MCF 10A (cell line): ENCODE results near the gene RRAD. TPM values are rescaled to one million over a fixed set of nuclear protein-coding genes. Genes with fewer than 3 reads are reported as not detected.

Source experiments
- BruUV-seq: library from RNA; stranded (reverse); fragments of 400-500 nt; replicated peaks from 2 replicates; lab custom pipeline; 2021; lab: Mats Ljungman, UMichigan
- CTCF ChIA-PET: fragments of 300-600 bp; sonication (Branson Sonifier 250); formaldehyde crosslinking; extraction: SDS; loops from one replicate; lab custom pipeline; 2021; ENCODE audit warnings: antibody characterized with exemption, inconsistent platforms; lab: Yijun Ruan, JAX
- POLR2A ChIA-PET: fragments of 300-600, 350-650 bp; sonication (Branson Sonifier 250); formaldehyde crosslinking; extraction: SDS; loops from one replicate; lab custom pipeline; 2020; ENCODE audit warnings: antibody characterized with exemption, inconsistent platforms; lab: Yijun Ruan, JAX
- DNase-seq: peaks from one replicate; pipeline ENCODE4 v3.0.0-alpha.2; 2018; ENCODE audit not compliant: unreplicated experiment
- H3K27ac Mint-ChIP-seq: one replicate; pipeline ENCODE4 v1.8.0; 2022; ENCODE audit warnings: mild to moderate bottlenecking, low read depth, mixed read lengths; ENCODE audit not compliant: unreplicated experiment
- H3K27me3 Mint-ChIP-seq: one replicate; pipeline ENCODE4 v1.8.0; 2022; ENCODE audit warnings: mixed read lengths; ENCODE audit not compliant: insufficient read depth, unreplicated experiment
- H3K36me3 Mint-ChIP-seq: one replicate; pipeline ENCODE4 v1.8.0; 2022; ENCODE audit warnings: mild to moderate bottlenecking, moderate library complexity, mixed read lengths; ENCODE audit not compliant: insufficient read depth, unreplicated experiment
- H3K4me1 Mint-ChIP-seq: one replicate; pipeline ENCODE4 v1.8.0; 2022; ENCODE audit warnings: mixed read lengths; ENCODE audit not compliant: insufficient read depth, unreplicated experiment
- H3K4me3 Mint-ChIP-seq: one replicate; pipeline ENCODE4 v1.8.0; 2022; ENCODE audit warnings: mild to moderate bottlenecking, moderate library complexity, mixed read lengths; ENCODE audit not compliant: unreplicated experiment
- H3K9me3 Mint-ChIP-seq: one replicate; pipeline ENCODE4 v1.8.0; 2022; ENCODE audit warnings: mixed read lengths; ENCODE audit not compliant: unreplicated experiment
- intact Hi-C: fragments of 100-400 bp; cut with micrococcal nuclease; formaldehyde crosslinking; loops from 2 replicates; pipeline ENCODE4 v1.14.1; 2022
- total RNA-seq: library from RNA; stranded (reverse); gene quantifications from 2 replicates; pipeline ENCODE4 v1.2.3, GENCODE V29; 2022
- TF ChIP-seq, protein P1 (sequence below): fragments of 200-600 bp; IDR thresholded peaks from one replicate; pipeline ENCODE4 v1.8.0; 2022; ENCODE audit warnings: antibody characterized with exemption, mild to moderate bottlenecking; ENCODE audit not compliant: unreplicated experiment

RRAD gene
- total RNA-seq, 1 experiment from 2014 or later, result not detected

DNA sequence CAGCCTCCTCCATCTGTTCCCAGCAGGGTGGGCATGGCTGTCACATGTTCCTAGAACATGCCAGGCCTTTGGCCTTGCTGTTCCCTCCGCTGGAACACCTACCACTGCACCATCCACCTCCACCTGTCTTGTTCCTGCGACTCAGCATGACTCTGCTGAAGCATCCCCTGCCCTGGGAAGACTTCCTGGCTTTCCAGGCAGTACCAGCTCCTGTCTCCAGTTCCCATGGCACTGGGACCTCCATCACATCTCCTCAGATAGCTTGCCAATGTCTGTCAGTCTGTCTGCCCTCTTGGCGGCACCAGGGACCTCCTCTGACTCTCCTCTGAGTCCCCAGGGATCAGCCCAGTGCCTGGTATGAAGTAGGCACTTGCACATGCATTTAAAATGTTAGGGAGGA is 29.3 kb downstream of the RRAD start:
- Mint-ChIP-seq H3K9me3 (no peaks in the 10 kb centered on the region), H3K4me1 (peaks cover 34% of the 10 kb centered on the region), H3K4me3 (no peak overlapping the region), H3K27me3 (no peaks in the 10 kb centered on the region), H3K36me3 (peaks cover 6% of the 10 kb centered on the region), H3K27ac (peak overlapping the region; percentile 92)
- TF ChIP-seq, protein P1, sequence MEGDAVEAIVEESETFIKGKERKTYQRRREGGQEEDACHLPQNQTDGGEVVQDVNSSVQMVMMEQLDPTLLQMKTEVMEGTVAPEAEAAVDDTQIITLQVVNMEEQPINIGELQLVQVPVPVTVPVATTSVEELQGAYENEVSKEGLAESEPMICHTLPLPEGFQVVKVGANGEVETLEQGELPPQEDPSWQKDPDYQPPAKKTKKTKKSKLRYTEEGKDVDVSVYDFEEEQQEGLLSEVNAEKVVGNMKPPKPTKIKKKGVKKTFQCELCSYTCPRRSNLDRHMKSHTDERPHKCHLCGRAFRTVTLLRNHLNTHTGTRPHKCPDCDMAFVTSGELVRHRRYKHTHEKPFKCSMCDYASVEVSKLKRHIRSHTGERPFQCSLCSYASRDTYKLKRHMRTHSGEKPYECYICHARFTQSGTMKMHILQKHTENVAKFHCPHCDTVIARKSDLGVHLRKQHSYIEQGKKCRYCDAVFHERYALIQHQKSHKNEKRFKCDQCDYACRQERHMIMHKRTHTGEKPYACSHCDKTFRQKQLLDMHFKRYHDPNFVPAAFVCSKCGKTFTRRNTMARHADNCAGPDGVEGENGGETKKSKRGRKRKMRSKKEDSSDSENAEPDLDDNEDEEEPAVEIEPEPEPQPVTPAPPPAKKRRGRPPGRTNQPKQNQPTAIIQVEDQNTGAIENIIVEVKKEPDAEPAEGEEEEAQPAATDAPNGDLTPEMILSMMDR, result no peak
- no peak for DNase-seq
- ChIA-PET POLR2A (interaction anchor here (0.6 to 6.6 kb wide), 12 partner anchors 15 to 280 kb away, joined by 3 to 48 read pairs (median 6); partner anchors contain the start of genes CES2, CIAO2B and PDP2), CTCF (interaction anchor here (0.6 to 7.1 kb wide), 25 partner anchors 9 to 219 kb away, joined by 3 to 66 read pairs (median 7); partner anchors contain the start of genes CA7, CDH16, CIAO2B and PDP2)
- BruUV-seq, result no TSS peak
- intact Hi-C loops, result loop anchor here (1.0 to 5.0 kb wide), 5 partner anchors 32 to 286 kb away; partner anchors contain the start of genes CES2 and MATCAP1

DNA sequence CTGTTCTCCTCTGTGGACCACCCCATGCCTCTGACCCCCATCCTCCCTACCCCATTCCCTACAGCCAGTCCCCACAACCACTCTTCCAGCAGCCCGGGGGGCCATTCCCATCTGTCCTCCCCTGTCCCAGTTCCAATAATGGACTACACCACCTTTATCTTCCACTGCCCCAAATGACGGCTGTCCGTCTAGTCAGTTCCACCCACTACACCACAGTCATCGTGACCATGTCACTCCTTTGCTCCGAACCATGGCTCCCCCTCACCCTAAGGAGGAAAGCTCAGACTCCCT is 29.7 kb downstream of the RRAD start:
- peaks cover 6% of the 10 kb centered on the region for H3K36me3 Mint-ChIP-seq
- DNase-seq, result no peak
- TF ChIP-seq, protein P1, result no peak
- no peaks in the 10 kb centered on the region for H3K27me3 Mint-ChIP-seq
- peaks cover 30% of the 10 kb centered on the region for H3K4me1 Mint-ChIP-seq
- no TSS peak for BruUV-seq
- ChIA-PET POLR2A (interaction anchor here (0.6 to 6.6 kb wide), 15 partner anchors 14 to 260 kb away, joined by 3 to 48 read pairs (median 5); partner anchors contain the start of genes CIAO2B and PDP2), CTCF (interaction anchor here (0.6 to 7.1 kb wide), 35 partner anchors 9 to 350 kb away, joined by 3 to 66 read pairs (median 5); partner anchors contain the start of genes CA7, CDH16, CIAO2B and FBXL8)
- no peak overlapping the region for H3K4me3 Mint-ChIP-seq
- H3K9me3 Mint-ChIP-seq, result no peaks in the 10 kb centered on the region
- intact Hi-C loops, result loop anchor here (1.0 to 5.0 kb wide), 5 partner anchors 33 to 287 kb away; partner anchors contain the start of genes CES2 and MATCAP1
- H3K27ac Mint-ChIP-seq, result peak overlapping the region; percentile 92

DNA sequence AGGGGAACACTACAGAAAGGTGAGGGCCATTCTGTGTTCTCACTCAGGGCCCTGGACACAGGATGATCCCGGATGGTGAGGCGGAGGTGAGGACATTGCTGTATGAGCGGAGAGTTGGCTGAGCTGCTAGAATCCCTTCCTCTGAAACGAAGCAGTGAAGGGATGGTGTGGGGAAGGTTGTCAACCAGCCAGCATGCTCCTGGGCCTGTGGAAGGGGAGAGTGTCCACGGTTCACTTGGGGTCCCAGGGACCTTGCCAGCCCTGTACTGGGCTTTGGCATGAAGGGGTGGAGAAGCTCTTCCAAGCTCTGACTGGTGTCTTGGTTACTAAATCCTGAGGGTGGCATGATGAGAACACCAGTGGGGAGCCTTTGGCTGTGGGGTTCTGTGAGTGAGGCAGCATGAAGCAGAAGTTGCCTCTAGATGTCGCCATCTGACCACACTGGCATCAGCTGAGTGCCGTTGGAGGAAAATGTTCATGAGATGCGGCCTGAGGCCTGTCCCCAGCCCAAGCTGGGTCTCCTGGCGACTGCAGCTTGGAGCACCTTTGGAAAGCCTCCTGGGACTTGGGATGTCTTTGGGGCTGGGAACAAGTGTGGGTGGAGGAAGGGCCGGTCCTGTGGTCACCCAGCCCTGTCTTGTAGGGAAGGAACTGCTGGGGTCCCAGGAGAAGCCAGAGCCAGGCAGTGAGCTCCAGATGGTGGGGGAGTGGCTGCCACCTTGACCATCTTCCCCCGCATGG is 30.2 kb downstream of the RRAD start:
- Mint-ChIP-seq H3K4me1 (peaks cover 29% of the 10 kb centered on the region), H3K4me3 (no peak overlapping the region), H3K9me3 (no peaks in the 10 kb centered on the region), H3K36me3 (peaks cover 6% of the 10 kb centered on the region), H3K27me3 (no peaks in the 10 kb centered on the region), H3K27ac (peak overlapping the region; percentile 92)
- TF ChIP-seq, protein P1, result peak; percentile 79
- POLR2A ChIA-PET, result interaction anchor here (0.6 to 6.6 kb wide), 15 partner anchors 14 to 260 kb away, joined by 3 to 48 read pairs (median 5); partner anchors contain the start of genes CIAO2B and PDP2
- intact Hi-C loops, result loop anchor here (1.0 to 5.0 kb wide), 5 partner anchors 33 to 287 kb away; partner anchors contain the start of genes CES2 and MATCAP1
- DNase-seq, result peak; percentile 80
- CTCF ChIA-PET, result interaction anchor here (0.6 to 7.1 kb wide), 41 partner anchors 9 to 365 kb away, joined by 3 to 66 read pairs (median 4); partner anchors contain the start of genes CA7, CDH16, CIAO2B and FBXL8
- BruUV-seq, result no TSS peak

DNA sequence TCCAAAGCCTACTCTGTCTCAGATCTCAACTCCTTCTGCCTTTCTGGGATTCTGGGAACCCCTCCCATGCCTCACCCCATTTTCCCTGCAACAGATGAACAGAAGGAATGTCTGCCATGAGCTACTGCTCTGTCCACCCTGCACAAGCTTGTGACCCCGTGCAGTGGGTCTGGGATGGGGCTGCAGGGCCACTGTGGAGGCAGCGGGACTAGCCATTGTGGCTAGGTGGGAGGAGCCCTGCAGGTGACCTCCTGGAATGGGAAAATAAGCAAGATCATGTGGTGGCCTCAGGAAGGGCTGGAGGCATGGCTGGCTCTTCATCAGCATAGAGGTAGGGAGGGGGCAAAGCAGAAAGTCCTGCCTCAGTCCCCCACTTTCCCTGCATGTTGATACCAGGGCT is 31.3 kb downstream of the RRAD start:
- Mint-ChIP-seq H3K4me1 (peaks cover 22% of the 10 kb centered on the region), H3K27me3 (no peaks in the 10 kb centered on the region), H3K27ac (no peak overlapping the region), H3K9me3 (no peaks in the 10 kb centered on the region), H3K4me3 (no peak overlapping the region), H3K36me3 (peaks cover 14% of the 10 kb centered on the region)
- intact Hi-C loops, result loop anchor here (2.0 kb wide), 1 partner anchor 61 kb away; no protein-coding TSS in a partner anchor
- POLR2A ChIA-PET, result interaction anchor here (0.6 to 4.7 kb wide), 6 partner anchors 13 to 799 kb away, joined by 3 to 16 read pairs (median 12); partner anchors contain the start of gene PDP2
- no peak for DNase-seq
- CTCF ChIA-PET, result interaction anchor here (0.6 to 7.1 kb wide), 20 partner anchors 8 to 206 kb away, joined by 3 to 66 read pairs (median 6); partner anchors contain the start of genes CDH16, CIAO2B, PDP2 and RRAD
- TF ChIP-seq, protein P1, result no peak
- no TSS peak for BruUV-seq
